HEK293 (cell line): Measurements from ENCODE around the gene GINS1.

Source experiments
- CTCF ChIA-PET: fragments of 350-600 bp; formaldehyde crosslinking; extraction: SDS; loops from one replicate; lab custom pipeline; 2021; ENCODE audit warnings: antibody characterized with exemption; lab: Yijun Ruan, JAX
- POLR2A ChIA-PET: fragments of 300-600 bp; formaldehyde crosslinking; extraction: SDS; loops from one replicate; lab custom pipeline; 2020; ENCODE audit warnings: antibody characterized with exemption, inconsistent platforms; lab: Yijun Ruan, JAX
- H3K27ac ChIP-seq: fragments of 200-500 bp; sonication (Bioruptor generic); 2 replicates; pipeline ENCODE4 v1.5.1; 2014; ENCODE audit warnings: low read depth, low read length, control low read depth, inconsistent platforms; ENCODE audit errors: extremely low read depth
- H3K36me3 ChIP-seq, 2 experiments: fragments of 200-500 bp in 1 of 2; sonication (Bioruptor generic) in 1 of 2; 1 replicate in 1 of 2; 2 replicates in 1 of 2; pipeline ENCODE4 v1.5.1; 2014 to 2017; ENCODE audit warnings: inconsistent platforms in 2 of 2, low read length in 2 of 2; ENCODE audit not compliant: control insufficient read depth in 2 of 2, insufficient read depth in 1 of 2
- H3K4me1 ChIP-seq: fragments of 200-500 bp; sonication (Bioruptor generic); 2 replicates; pipeline ENCODE4 v1.5.1; 2014; ENCODE audit warnings: mild to moderate bottlenecking, low read length, inconsistent platforms; ENCODE audit not compliant: control insufficient read depth, insufficient read depth
- H3K4me3 ChIP-seq: 2 replicates; pipeline ENCODE4 v1.5.1; 2011; ENCODE audit warnings: low read depth, mild to moderate bottlenecking, control low read depth, low read length, moderate library complexity
- H3K9me3 ChIP-seq: fragments of 200-500 bp; sonication (Bioruptor generic); 2 replicates; pipeline ENCODE4 v1.5.1; 2014; ENCODE audit warnings: low read depth, low read length, inconsistent platforms; ENCODE audit not compliant: control insufficient read depth, insufficient read depth
- CTCF ChIP-seq: fragments of 450-650 bp; formaldehyde crosslinking; IDR thresholded peaks from 2 replicates; pipeline ENCODE4 v1.5.1; 2016; ENCODE audit warnings: missing biosample characterization, missing genetic modification characterization
- HOXD13 ChIP-seq: sonication (generic); formaldehyde crosslinking; IDR thresholded peaks from 2 replicates; pipeline ENCODE4 v1.8.0; 2022; ENCODE audit warnings: missing genetic modification reagents, borderline replicate concordance
- IKZF3 ChIP-seq: fragments of 450-650 bp; IDR thresholded peaks from 2 replicates; pipeline ENCODE4 v1.5.0; 2018; ENCODE audit warnings: missing biosample characterization, mild to moderate bottlenecking, missing genetic modification characterization, moderate library complexity
- KLF17 ChIP-seq: fragments of 450-650 bp; formaldehyde crosslinking; IDR thresholded peaks from 2 replicates; pipeline ENCODE4 v1.5.1; 2016; ENCODE audit warnings: missing biosample characterization, missing genetic modification characterization
- SP7 ChIP-seq: fragments of 450-650 bp; formaldehyde crosslinking; IDR thresholded peaks from 2 replicates; pipeline ENCODE4 v1.5.1; 2016; ENCODE audit warnings: missing biosample characterization, missing genetic modification characterization
- ZBTB17 ChIP-seq: fragments of 450-650 bp; formaldehyde crosslinking; IDR thresholded peaks from 2 replicates; pipeline ENCODE4 v1.5.1; 2016; ENCODE audit warnings: missing biosample characterization, missing genetic modification characterization
- ZIC2 ChIP-seq: fragments of 450-650 bp; formaldehyde crosslinking; IDR thresholded peaks from 2 replicates; pipeline ENCODE4 v1.5.1; 2016; ENCODE audit warnings: missing biosample characterization, missing genetic modification characterization
- ZNF121 ChIP-seq: fragments of 450-650 bp; formaldehyde crosslinking; IDR thresholded peaks from 2 replicates; pipeline ENCODE4 v1.5.1; 2016; ENCODE audit warnings: missing biosample characterization, missing genetic modification characterization
- ZNF132 ChIP-seq: fragments of 450-650 bp; formaldehyde crosslinking; IDR thresholded peaks from 2 replicates; pipeline ENCODE4 v1.5.1; 2017; ENCODE audit warnings: missing biosample characterization, missing genetic modification characterization, borderline replicate concordance
- ZNF184 ChIP-seq: fragments of 450-650 bp; IDR thresholded peaks from 2 replicates; pipeline ENCODE4 v1.5.1; 2018; ENCODE audit warnings: missing biosample characterization, mild to moderate bottlenecking, missing genetic modification characterization
- ZNF280D ChIP-seq: fragments of 450-650 bp; formaldehyde crosslinking; IDR thresholded peaks from 2 replicates; pipeline ENCODE4 v1.5.1; 2016; ENCODE audit warnings: missing biosample characterization, missing genetic modification characterization
- ZNF341 ChIP-seq: fragments of 450-650 bp; formaldehyde crosslinking; IDR thresholded peaks from 2 replicates; pipeline ENCODE4; 2016; ENCODE audit warnings: low read depth, missing biosample characterization, missing genetic modification characterization
- ZNF394 ChIP-seq: fragments of 450-650 bp; formaldehyde crosslinking; IDR thresholded peaks from 2 replicates; pipeline ENCODE4 v1.5.1; 2016; ENCODE audit warnings: missing biosample characterization, missing genetic modification characterization, mild to moderate bottlenecking, moderate library complexity, borderline replicate concordance
- ZNF518A ChIP-seq: fragments of 450-650 bp; formaldehyde crosslinking; conservative IDR thresholded peaks from 2 replicates; pipeline ENCODE4 v1.5.1; 2016; ENCODE audit warnings: low read depth, missing biosample characterization, missing genetic modification characterization
- ZNF529 ChIP-seq: fragments of 450-650 bp; formaldehyde crosslinking; IDR thresholded peaks from 2 replicates; pipeline ENCODE4 v1.5.1; 2017; ENCODE audit warnings: missing genetic modification characterization, missing biosample characterization; ENCODE audit not compliant: insufficient replicate concordance
- ZNF654 ChIP-seq: fragments of 450-650 bp; formaldehyde crosslinking; IDR thresholded peaks from 2 replicates; pipeline ENCODE4 v1.5.1; 2016; ENCODE audit warnings: low read depth, missing biosample characterization, missing genetic modification characterization
- ZNF660 ChIP-seq: fragments of 450-650 bp; IDR thresholded peaks from 2 replicates; pipeline ENCODE4 v1.5.1; 2018; ENCODE audit warnings: missing biosample characterization, mild to moderate bottlenecking, missing genetic modification characterization
- ZNF692 ChIP-seq: fragments of 450-650 bp; formaldehyde crosslinking; IDR thresholded peaks from 2 replicates; pipeline ENCODE4 v1.5.1; 2016; ENCODE audit warnings: missing biosample characterization, missing genetic modification characterization
- ZNF792 ChIP-seq: fragments of 450-650 bp; formaldehyde crosslinking; IDR thresholded peaks from 2 replicates; pipeline ENCODE4 v1.5.1; 2016; ENCODE audit warnings: missing biosample characterization, missing genetic modification characterization
- TF ChIP-seq, protein P1 (sequence below): fragments of 450-650 bp; formaldehyde crosslinking; IDR thresholded peaks from 2 replicates; pipeline ENCODE4 v1.5.1; 2016; ENCODE audit warnings: missing biosample characterization, missing genetic modification characterization

The GINS1 gene

GRCh38 chr20:25398376-25399036 lies 9.0 kb upstream of the GINS1 start (continued):
- TF ChIP-seq ZNF529 = no peak

- Histone ChIP-seq H3K4me3 (no peak overlapping the region), H3K4me1 (no peaks in the 10 kb centered on the region), H3K36me3 (no peaks in the 10 kb centered on the region), H3K27ac (no peak overlapping the region), H3K9me3 (no peaks in the 10 kb centered on the region)
- ChIA-PET CTCF (interaction anchor here (0.6 to 4.5 kb wide), 35 partner anchors 8 to 404 kb away, joined by 3 to 47 read pairs (median 4); partner anchors contain the start of gene GINS1), POLR2A (interaction anchor here (0.6 to 1.8 kb wide), 5 partner anchors 8 to 151 kb away, joined by 3 to 7 read pairs (median 3); partner anchors contain the start of genes GINS1 and PYGB)
- TF ChIP-seq ZNF692 (tag by site-specific recombination) = no peak
- no peak for TF ChIP-seq ZNF132
- TF ChIP-seq CTCF = peak; percentile 53; the same call in 1 of the 2 replicates
- no peak for TF ChIP-seq ZIC2
- 0 out of 2 replicates have a peak, but pooled peaks have one; percentile 22 for TF ChIP-seq ZBTB17 (tag by site-specific recombination)
- TF ChIP-seq ZNF121 (tag by site-specific recombination) = no peak
- TF ChIP-seq SP7 (tag by site-specific recombination) = 0 out of 2 replicates have a peak, but pooled peaks have one; percentile 9
- peak; percentile 29; the same call in 1 of the 2 replicates for TF ChIP-seq ZNF660
- TF ChIP-seq ZNF654 (tag by site-specific recombination) = peak; percentile 95
- TF ChIP-seq KLF17 (tag by site-specific recombination) = no peak
- no peak for TF ChIP-seq ZNF792
- no peak for TF ChIP-seq ZNF184 (tag by site-specific recombination)
- no peak for TF ChIP-seq ZNF280D (tag by site-specific recombination)
- TF ChIP-seq HOXD13 (CRISPR knock-in tag) = no peak
- no peak for TF ChIP-seq ZNF518A (tag by site-specific recombination)
- no peak for TF ChIP-seq ZNF394
- no peak for TF ChIP-seq IKZF3
- TF ChIP-seq, protein P1, sequence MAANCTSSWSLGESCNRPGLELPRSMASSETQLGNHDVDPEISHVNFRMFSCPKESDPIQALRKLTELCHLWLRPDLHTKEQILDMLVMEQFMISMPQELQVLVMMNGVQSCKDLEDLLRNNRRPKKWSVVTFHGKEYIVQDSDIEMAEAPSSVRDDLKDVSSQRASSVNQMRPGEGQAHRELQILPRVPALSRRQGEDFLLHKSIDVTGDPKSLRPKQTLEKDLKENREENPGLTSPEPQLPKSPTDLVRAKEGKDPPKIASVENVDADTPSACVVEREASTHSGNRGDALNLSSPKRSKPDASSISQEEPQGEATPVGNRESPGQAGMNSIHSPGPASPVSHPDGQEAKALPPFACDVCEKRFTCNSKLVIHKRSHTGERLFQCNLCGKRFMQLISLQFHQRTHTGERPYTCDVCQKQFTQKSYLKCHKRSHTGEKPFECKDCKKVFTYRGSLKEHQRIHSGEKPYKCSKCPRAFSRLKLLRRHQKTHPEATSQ (tag by site-specific recombination) = no peak
- peak; percentile 72 for TF ChIP-seq ZNF341 (tag by site-specific recombination)
These were observed 8.4 kb upstream of the GINS1 start for GRCh38 chr20:25399037-25399430.
